HepG2 (cell line): ENCODE data around the gene FAM229A. TPM values are rescaled to one million over a fixed set of nuclear protein-coding genes. Genes with fewer than 3 reads are reported as not detected.

Experiments used
- CBX1 ChIP-seq: IDR thresholded peaks from one replicate; pipeline ENCODE4 v1.6.1; 2016; ENCODE audit warnings: antibody characterized with exemption, low read depth
- ELK4 ChIP-seq: sonication (generic); formaldehyde crosslinking; IDR thresholded peaks from 2 replicates; pipeline ENCODE4 v1.9.0; 2021; ENCODE audit warnings: missing genetic modification reagents, borderline replicate concordance
- GLI4 ChIP-seq: sonication (generic); formaldehyde crosslinking; IDR thresholded peaks from 2 replicates; pipeline ENCODE4 v1.5.1; 2020; ENCODE audit warnings: missing genetic modification reagents, mild to moderate bottlenecking, moderate library complexity, borderline replicate concordance
- HMG20B ChIP-seq: conservative IDR thresholded peaks from 2 replicates; pipeline ENCODE4 v1.6.1; 2016; ENCODE audit warnings: missing genetic modification reagents, missing compliant biosample characterization
- IRX3 ChIP-seq: sonication (generic); formaldehyde crosslinking; IDR thresholded peaks from 2 replicates; pipeline ENCODE4 v1.8.1; 2023; ENCODE audit warnings: mild to moderate bottlenecking, low read depth, missing genetic modification reagents, borderline replicate concordance
- KLF9 ChIP-seq: IDR thresholded peaks from 2 replicates; pipeline ENCODE4 v1.6.1; 2016; ENCODE audit warnings: low read depth
- LRRFIP1 ChIP-seq: sonication (generic); formaldehyde crosslinking; conservative IDR thresholded peaks from 2 replicates; pipeline ENCODE4 v1.4.0; 2020; ENCODE audit warnings: missing genetic modification reagents
- MAFG ChIP-seq: sonication (generic); formaldehyde crosslinking; IDR thresholded peaks from 2 replicates; pipeline ENCODE4 v1.5.1; 2020; ENCODE audit warnings: mild to moderate bottlenecking, missing genetic modification reagents
- MIER3 ChIP-seq: IDR thresholded peaks from 2 replicates; pipeline ENCODE4 v1.6.1; 2016; ENCODE audit warnings: missing compliant biosample characterization, borderline replicate concordance
- MLLT10 ChIP-seq: sonication (generic); formaldehyde crosslinking; IDR thresholded peaks from 2 replicates; pipeline ENCODE4 v1.4.0; 2020; ENCODE audit warnings: missing genetic modification reagents
- NFKBIZ ChIP-seq: IDR thresholded peaks from 2 replicates; pipeline ENCODE4 v1.6.1; 2018; ENCODE audit warnings: missing genetic modification reagents, missing compliant biosample characterization
- RAD51 ChIP-seq: fragments of 450-650 bp; IDR thresholded peaks from 2 replicates; pipeline ENCODE4 v1.6.1; 2016; ENCODE audit warnings: borderline replicate concordance
- RBM39 ChIP-seq: fragments of 200-400 bp; formaldehyde crosslinking; IDR thresholded peaks from one replicate; pipeline ENCODE4 v1.6.1; 2018; ENCODE audit warnings: antibody characterized with exemption, mild to moderate bottlenecking, low read depth, low read length; ENCODE audit not compliant: poor library complexity, severe bottlenecking
- SNAPC2 ChIP-seq: sonication (generic); formaldehyde crosslinking; IDR thresholded peaks from 2 replicates; pipeline ENCODE4 v1.8.1; 2022; ENCODE audit warnings: mild to moderate bottlenecking, missing genetic modification reagents
- TAF1 ChIP-seq: sonication (generic); formaldehyde crosslinking; IDR thresholded peaks from 2 replicates; pipeline ENCODE4 v1.4.0; 2020; ENCODE audit warnings: missing genetic modification reagents
- TCF7 ChIP-seq: sonication (generic); IDR thresholded peaks from 2 replicates; pipeline ENCODE4 v1.6.1; 2016; ENCODE audit warnings: antibody characterized with exemption, low read depth
- TEF ChIP-seq: sonication (generic); formaldehyde crosslinking; IDR thresholded peaks from 2 replicates; pipeline ENCODE4 v1.5.0; 2020; ENCODE audit warnings: missing genetic modification reagents
- ZBTB38 ChIP-seq: sonication (generic); formaldehyde crosslinking; IDR thresholded peaks from 2 replicates; pipeline ENCODE4 v1.5.1; 2020; ENCODE audit warnings: mild to moderate bottlenecking, missing genetic modification reagents
- ZFY ChIP-seq: sonication (generic); formaldehyde crosslinking; IDR thresholded peaks from 2 replicates; pipeline ENCODE4 v1.4.0; 2020; ENCODE audit warnings: missing genetic modification reagents
- ZKSCAN1 ChIP-seq: fragments of 150-350 bp; IDR thresholded peaks from 2 replicates; pipeline ENCODE4 v1.6.1; 2014; ENCODE audit warnings: low read length
- ZKSCAN5 ChIP-seq: sonication (generic); formaldehyde crosslinking; IDR thresholded peaks from 2 replicates; pipeline ENCODE4 v1.5.1; 2020; ENCODE audit warnings: mild to moderate bottlenecking, missing genetic modification reagents
- ZMYM4 ChIP-seq: sonication (generic); formaldehyde crosslinking; IDR thresholded peaks from 2 replicates; pipeline ENCODE4 v1.8.1; 2023; ENCODE audit warnings: mild to moderate bottlenecking, missing genetic modification reagents
- ZNF460 ChIP-seq: sonication (generic); formaldehyde crosslinking; IDR thresholded peaks from 2 replicates; pipeline ENCODE4 v1.5.1; 2020; ENCODE audit warnings: missing genetic modification reagents, mild to moderate bottlenecking, borderline replicate concordance
- ZNF552 ChIP-seq: sonication (generic); formaldehyde crosslinking; IDR thresholded peaks from 2 replicates; pipeline ENCODE4 v1.9.0; 2022; ENCODE audit warnings: missing genetic modification reagents, mild to moderate bottlenecking, borderline replicate concordance
- ZNF704 ChIP-seq: sonication (generic); formaldehyde crosslinking; IDR thresholded peaks from 2 replicates; pipeline ENCODE4 v1.8.1; 2023; ENCODE audit warnings: mild to moderate bottlenecking, inconsistent platforms, moderate library complexity, missing genetic modification reagents, borderline replicate concordance
- ZNF782 ChIP-seq: sonication (generic); formaldehyde crosslinking; IDR thresholded peaks from 2 replicates; pipeline ENCODE4 v1.4.0; 2020; ENCODE audit warnings: missing genetic modification reagents, mild to moderate bottlenecking, borderline replicate concordance
- polyA plus RNA-seq, 8 experiments: library from polyadenylated mRNA; depleted of rRNA in 3 of 8; stranded (reverse) in 7 of 8; unstranded in 1 of 8; fragments of >200 nt; fragmentation: Illumina TruSeq in 4 of 8; extraction: Trizol in 4 of 8; gene quantifications; 2 replicates each; pipeline versions ENCODE4 v1.2.1 to v1.2.3, GENCODE V29; 2011 to 2016; ENCODE audit warnings: low read depth in 4 of 8, missing spikeins in 1 of 8, mixed read lengths in 1 of 8; ENCODE audit not compliant: insufficient read depth in 1 of 8
- total RNA-seq, 5 experiments: library from RNA; depleted of rRNA; stranded (reverse); fragments of >200 nt; fragmentation: Illumina TruSeq; extraction: Trizol; gene quantifications; 2 replicates each; pipeline ENCODE4 v1.2.3, GENCODE V29; 2016; ENCODE audit warnings: low read depth in 1 of 5

FAM229A gene
- total and polyA plus RNA-seq, 2 of the 13 experiments (the other 11 are each of a cell fraction or from before 2014, with no cell fraction given): 3.2 to 17.6 TPM

- TF ChIP-seq MAFG: no peak
- TF ChIP-seq NFKBIZ (CRISPR knock-in tag): no peak
- no peak for TF ChIP-seq ELK4 (CRISPR knock-in tag)
- TF ChIP-seq MIER3 (CRISPR knock-in tag): peak; percentile 90
- no peak for TF ChIP-seq IRX3
- TF ChIP-seq ZNF704 (CRISPR knock-in tag): no peak
- TF ChIP-seq GLI4 (CRISPR knock-in tag): peak; percentile 35; the same call in 1 of the 2 replicates
- TF ChIP-seq ZKSCAN5: no peak
- peak; percentile 88 for TF ChIP-seq TAF1 (CRISPR knock-in tag)
- TF ChIP-seq HMG20B: no peak
- peak; percentile 93 for TF ChIP-seq ZFY (CRISPR knock-in tag)
- no peak for TF ChIP-seq TCF7
- peak; percentile 55 for TF ChIP-seq CBX1
- no peak for TF ChIP-seq ZNF460 (CRISPR knock-in tag)
- TF ChIP-seq ZNF782 (CRISPR knock-in tag): no peak
- TF ChIP-seq MLLT10 (CRISPR knock-in tag): no peak
- TF ChIP-seq LRRFIP1: no peak
- 0 out of 2 replicates have a peak, but pooled peaks have one; percentile 53 for TF ChIP-seq SNAPC2 (CRISPR knock-in tag)
- no peak for TF ChIP-seq TEF (CRISPR knock-in tag)
- no peak for TF ChIP-seq ZNF552 (CRISPR knock-in tag)
- TF ChIP-seq RBM39: peak; percentile 40
- TF ChIP-seq RAD51: no peak
- TF ChIP-seq KLF9 (CRISPR knock-in tag): no peak
- TF ChIP-seq ZMYM4: peak; percentile 89
- TF ChIP-seq ZBTB38 (CRISPR knock-in tag): peak; percentile 91
- no peak for TF ChIP-seq ZKSCAN1
Observed at GRCh38 chr1:32394141-32394889, 32.0 kb upstream of the FAM229A start, which contains the start of gene BSDC1 (continued).
